NB4 (cell line): ENCODE results near the gene KRTAP10-7.

Experiments
- DNase-seq: peaks from one replicate; pipeline ENCODE4 v3.0.0; 2010; ENCODE audit warnings: low read depth
- H3K4me3 ChIP-seq: one replicate; pipeline ENCODE4 v1.5.1; 2011; ENCODE audit warnings: mild to moderate bottlenecking, low read depth, low read length, moderate library complexity
- MYC ChIP-seq: IDR thresholded peaks from 2 replicates; pipeline ENCODE4 v1.6.1; 2011; ENCODE audit warnings: low read depth, low read length
- POLR2A ChIP-seq: IDR thresholded peaks from 2 replicates; pipeline ENCODE4 v1.6.1; 2011; ENCODE audit warnings: mild to moderate bottlenecking; ENCODE audit not compliant: insufficient read length; ENCODE audit errors: extremely low read depth
- TF ChIP-seq, protein P1 (sequence below): IDR thresholded peaks from 2 replicates; pipeline ENCODE4 v1.6.1; 2011; ENCODE audit warnings: low read depth, low read length
- TF ChIP-seq, protein P2 (sequence below): IDR thresholded peaks from one replicate; pipeline ENCODE4 v1.5.1; 2012; ENCODE audit warnings: low read depth, low read length

The KRTAP10-7 gene

DNA sequence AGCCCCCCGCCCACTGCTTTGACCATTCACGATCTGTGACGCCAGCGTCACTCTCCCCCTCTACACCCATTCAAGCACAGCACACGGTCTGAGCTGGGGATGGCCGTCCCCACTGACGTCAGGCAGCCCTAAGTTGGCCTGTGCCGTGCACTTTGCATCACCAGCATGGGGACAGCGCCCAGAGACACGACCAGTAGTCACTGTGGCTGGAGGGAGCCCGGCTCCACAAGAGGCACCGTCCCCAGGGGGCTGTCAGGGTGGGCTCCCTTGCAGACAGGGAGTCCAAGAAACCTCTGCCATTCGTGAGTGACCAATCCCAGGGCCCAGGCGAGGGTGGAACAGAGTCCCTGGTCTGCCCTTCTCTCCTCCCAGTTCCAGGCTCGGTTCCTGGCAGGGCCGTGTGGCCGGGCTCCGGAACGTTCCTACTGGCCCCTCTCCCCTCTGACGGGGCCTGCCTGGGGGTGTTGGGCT is 13.8 kb downstream of the KRTAP10-7 start:
- DNase-seq = no peak
- no peak for TF ChIP-seq POLR2A
- no peak overlapping the region for H3K4me3 ChIP-seq

DNA sequence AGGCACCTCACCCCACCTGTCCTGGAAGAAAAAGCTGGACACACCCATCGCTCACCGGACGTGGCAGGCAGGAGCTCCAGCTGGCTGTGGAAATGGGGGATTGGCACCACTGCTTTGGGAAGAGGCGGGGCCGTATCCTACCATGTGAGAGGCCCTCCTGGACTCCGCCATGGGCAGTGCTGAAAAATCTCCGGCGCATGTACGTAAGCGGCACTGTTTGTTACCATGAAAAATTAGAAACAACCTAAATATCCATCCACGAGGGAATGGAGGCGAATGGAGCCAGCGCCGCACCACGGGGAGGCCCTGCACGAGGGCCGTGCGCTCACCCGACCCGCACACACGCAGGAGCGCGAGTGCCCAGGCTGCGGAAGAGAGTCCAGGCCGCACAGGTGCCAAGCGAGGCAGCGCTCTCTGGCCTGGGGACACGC is 14.6 kb downstream of the KRTAP10-7 start:
- DNase-seq = no peak
- H3K4me3 ChIP-seq = no peak overlapping the region
- TF ChIP-seq, protein P1, sequence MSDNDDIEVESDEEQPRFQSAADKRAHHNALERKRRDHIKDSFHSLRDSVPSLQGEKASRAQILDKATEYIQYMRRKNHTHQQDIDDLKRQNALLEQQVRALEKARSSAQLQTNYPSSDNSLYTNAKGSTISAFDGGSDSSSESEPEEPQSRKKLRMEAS = no peak
- TF ChIP-seq MYC (no peak), POLR2A (no peak)
- TF ChIP-seq, protein P2, sequence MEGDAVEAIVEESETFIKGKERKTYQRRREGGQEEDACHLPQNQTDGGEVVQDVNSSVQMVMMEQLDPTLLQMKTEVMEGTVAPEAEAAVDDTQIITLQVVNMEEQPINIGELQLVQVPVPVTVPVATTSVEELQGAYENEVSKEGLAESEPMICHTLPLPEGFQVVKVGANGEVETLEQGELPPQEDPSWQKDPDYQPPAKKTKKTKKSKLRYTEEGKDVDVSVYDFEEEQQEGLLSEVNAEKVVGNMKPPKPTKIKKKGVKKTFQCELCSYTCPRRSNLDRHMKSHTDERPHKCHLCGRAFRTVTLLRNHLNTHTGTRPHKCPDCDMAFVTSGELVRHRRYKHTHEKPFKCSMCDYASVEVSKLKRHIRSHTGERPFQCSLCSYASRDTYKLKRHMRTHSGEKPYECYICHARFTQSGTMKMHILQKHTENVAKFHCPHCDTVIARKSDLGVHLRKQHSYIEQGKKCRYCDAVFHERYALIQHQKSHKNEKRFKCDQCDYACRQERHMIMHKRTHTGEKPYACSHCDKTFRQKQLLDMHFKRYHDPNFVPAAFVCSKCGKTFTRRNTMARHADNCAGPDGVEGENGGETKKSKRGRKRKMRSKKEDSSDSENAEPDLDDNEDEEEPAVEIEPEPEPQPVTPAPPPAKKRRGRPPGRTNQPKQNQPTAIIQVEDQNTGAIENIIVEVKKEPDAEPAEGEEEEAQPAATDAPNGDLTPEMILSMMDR = no peak

DNA sequence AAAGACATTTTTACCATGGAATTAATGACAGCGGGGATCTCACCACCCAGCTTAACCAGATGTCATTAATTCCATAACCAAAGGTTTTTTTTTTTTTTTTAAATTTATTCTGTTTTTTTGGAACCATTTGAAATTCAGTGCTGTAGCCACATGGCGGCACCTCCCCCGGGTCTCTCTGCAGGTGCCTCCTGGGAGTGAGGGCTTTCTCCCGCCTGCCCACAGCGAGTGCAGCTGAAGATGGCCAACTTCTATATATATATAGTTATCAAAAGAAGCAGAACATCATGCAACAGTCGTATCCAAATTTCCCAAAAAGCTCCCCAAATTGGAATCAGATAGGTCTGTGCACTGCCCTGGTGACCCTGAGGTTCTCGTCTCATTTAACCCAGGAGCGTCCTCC is 15.1 kb downstream of the KRTAP10-7 start:
- no peak overlapping the region for H3K4me3 ChIP-seq
- TF ChIP-seq POLR2A (no peak), MYC (no peak)
- TF ChIP-seq, protein P1 = no peak
- TF ChIP-seq, protein P2 = no peak
- no peak for DNase-seq

DNA sequence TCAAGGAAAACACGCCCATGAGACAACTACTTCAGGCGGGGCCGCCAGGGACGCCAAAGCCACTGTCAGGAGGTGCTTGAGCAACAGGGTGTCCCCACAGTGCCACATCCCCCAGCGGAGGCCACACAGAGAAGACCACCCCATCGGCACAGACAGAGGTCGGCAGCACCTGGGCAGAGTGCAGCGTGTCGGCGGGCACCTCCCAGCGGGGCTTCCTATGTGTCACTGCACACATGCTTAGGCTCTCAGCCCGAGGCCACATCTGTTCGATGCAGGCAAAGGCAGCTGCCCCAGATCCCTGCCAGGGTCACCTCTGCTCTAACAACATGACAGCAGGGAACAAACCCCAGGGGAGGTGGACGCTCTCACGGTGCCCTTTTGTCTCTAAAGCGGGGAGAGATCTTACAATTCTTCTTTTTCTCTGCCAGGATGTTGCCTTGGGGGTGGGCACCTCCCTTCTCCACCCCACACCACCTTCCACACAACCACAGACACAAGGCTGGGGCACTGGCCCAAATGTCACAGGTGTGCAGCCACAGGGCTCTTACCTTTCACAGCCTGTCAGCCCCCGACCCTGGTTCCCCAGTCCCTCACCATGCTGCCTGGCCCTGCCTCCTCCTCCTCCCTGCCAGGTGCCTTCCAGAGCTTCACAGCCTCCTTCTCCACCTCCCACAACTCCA is 15.7 kb downstream of the KRTAP10-7 start:
- no peak for DNase-seq
- TF ChIP-seq, protein P2 = no peak
- no peak for TF ChIP-seq POLR2A
- TF ChIP-seq, protein P1 = no peak
- TF ChIP-seq MYC = no peak
- H3K4me3 ChIP-seq = no peak overlapping the region

DNA sequence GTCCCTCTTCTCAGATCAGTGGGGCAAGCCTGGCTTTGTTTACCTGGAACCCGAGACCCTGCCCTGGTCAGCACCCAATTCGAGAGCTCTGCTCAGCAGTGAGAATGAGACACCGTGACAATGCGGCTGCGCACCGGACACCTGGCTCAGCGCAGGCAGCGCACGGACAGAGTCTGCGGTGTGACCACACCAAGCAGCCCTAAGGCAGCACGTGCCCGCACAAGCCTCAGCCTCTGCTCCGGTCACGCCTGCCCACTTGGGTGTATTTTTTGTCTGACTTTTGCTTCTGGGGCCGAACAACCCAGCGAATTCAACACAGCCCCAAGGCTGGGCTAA is 16.2 kb downstream of the KRTAP10-7 start:
- H3K4me3 ChIP-seq = no peak overlapping the region
- no peak for TF ChIP-seq POLR2A
- TF ChIP-seq MYC = no peak
- TF ChIP-seq, protein P1 = no peak
- TF ChIP-seq, protein P2 = no peak
- no peak for DNase-seq

DNA sequence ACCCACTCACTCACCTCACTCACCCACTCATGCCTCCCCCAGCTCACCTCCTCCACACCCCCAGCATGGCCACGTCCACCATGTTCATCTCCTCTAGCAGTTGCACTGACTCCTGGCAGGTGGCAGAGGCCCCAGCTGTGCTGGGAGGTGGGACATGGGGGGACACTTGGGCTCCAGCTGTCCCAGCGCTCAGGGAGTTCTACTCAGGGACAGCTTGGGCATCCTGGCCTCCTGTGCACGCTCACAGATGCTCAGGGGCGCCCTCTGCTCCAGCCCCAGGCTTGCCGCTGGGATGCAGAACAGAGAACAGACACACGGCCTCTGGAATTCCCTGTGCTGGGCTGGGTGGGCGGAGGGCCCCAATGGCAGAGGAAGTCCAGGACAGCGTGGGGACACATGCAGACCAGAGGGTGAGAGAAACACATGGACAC is 16.7 kb downstream of the KRTAP10-7 start:
- no peak for TF ChIP-seq MYC
- no peak for DNase-seq

DNA sequence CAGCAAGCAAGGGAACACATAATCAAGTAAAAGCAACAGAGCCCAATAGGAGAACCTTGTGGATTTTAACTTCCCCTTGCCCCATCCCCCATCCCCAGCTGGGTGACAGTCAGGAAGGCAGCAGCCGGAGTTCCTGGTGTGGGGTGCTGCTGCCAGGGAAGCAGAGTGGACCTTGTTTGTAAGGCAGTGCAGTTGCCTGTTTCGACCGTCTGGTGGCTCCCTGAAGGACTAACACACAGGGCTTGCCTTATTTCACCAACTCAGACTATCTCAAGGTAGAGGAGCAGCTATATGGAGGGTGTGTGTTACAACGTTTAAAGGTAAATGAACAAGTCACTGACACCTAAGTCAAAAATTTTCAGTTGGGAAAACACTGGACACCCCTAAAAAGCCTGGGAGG is 18.1 kb downstream of the KRTAP10-7 start:
- peak; percentile 25 for DNase-seq
- TF ChIP-seq MYC = no peak
- TF ChIP-seq, protein P1 = no peak
- TF ChIP-seq, protein P2 = no peak
- TF ChIP-seq POLR2A = no peak
- H3K4me3 ChIP-seq = no peak overlapping the region

More for the DNA sequence above, 16.7 kb downstream of the KRTAP10-7 start:
- H3K4me3 ChIP-seq = no peak overlapping the region
